SKM-1 treated with dmso at 0.1 percent for 144 hours (cell line): Measurements from ENCODE around the gene FCRL6.

Experiments
- DNase-seq: peaks from one replicate; lab custom pipeline; 2025; ENCODE audit not compliant: unreplicated experiment; lab: John Stamatoyannopoulos, UW

The FCRL6 gene

DNA sequence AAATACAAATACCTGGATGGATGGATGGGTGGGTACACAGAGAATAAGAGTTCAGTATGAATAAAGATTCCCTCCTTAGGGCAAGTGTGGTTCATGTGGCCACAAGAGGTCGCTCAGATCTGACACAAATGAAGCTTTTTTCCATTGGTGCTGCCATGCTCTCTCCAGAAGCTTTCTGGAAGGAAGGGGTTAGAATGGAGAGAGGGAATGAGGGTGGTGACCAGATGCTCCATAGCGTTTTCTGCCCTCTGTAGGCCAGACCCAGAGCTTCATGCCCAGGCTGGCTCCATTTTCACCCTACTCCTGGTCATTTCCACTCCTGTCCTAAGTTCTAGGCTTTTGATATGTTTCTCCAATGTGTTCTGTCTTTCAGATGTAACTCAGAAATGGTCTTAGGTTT, 3.3 kb upstream of the FCRL6 start:
- DNase-seq, result peak; percentile 84

- no peak for DNase-seq
Observed at GRCh38 chr1:159799446-159799985, 2.6 kb upstream of the FCRL6 start.

- peak; percentile 76 for DNase-seq
Observed at GRCh38 chr1:159800177-159800930, 1.8 kb upstream of the FCRL6 start.

- DNase-seq, result peak; percentile 12
Observed at GRCh38 chr1:159803956-159804689, 2.0 kb downstream of the FCRL6 start.

- DNase-seq, result no peak
Observed at GRCh38 chr1:159804924-159805323, 2.8 kb downstream of the FCRL6 start.

DNA sequence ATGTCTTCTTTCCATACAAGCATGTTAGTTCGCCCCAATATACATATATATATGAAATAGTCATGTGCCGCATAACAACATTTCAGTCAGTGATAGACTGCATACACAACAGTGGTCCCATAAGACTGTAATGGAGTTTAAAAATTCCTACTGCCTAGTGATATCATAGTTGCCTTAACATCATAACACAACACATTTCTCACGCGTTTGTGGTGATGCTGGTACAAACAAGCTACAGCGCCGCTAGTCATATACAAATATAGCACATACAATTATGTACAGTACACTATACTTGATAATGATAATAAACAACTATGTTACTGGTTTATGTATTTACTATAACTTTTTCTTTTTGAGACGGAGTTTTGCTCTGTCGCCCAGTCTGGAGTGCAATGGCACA, 13.8 kb downstream of the FCRL6 start:
- no peak for DNase-seq

- DNase-seq, result no peak
Observed at GRCh38 chr1:159817276-159818041, 15.3 kb downstream of the FCRL6 start.

DNA sequence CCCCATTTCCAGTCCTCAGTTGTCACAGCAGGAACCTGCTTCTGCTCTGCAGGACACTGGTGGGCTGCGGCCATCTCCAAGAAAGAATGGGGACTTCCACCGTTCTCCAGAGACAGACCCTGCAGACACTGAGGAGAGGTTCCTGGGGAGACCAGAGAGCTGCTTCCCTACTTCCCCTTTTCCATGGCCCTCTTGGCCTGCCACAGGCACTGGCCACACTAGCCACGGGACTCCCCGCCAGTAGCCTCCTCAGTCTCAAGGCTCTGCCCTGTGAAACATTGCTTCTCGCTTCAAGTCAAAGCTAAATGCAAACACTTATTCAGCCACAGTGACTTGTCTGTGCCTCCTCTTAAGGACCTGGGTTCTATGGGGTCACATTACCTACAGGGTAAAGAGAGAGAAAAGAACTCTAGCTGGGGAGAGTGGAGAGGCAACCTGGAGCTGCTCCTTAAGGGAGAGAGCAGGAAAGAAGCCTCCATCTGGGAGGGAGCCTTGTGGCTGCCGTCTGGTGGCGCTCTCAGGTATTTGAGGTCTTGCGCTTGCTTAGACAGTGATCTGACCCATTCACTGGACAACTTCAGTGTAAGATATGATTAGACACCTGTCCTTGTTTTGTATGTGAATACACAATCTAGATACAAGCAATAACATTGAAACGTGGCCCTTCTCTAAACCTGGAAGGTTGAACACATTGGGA, 19.2 kb downstream of the FCRL6 start:
- peak; percentile 31 for DNase-seq

GRCh38 chr1:159823406-159823805, 21.2 kb downstream of the FCRL6 start:
- DNase-seq, result no peak

DNA sequence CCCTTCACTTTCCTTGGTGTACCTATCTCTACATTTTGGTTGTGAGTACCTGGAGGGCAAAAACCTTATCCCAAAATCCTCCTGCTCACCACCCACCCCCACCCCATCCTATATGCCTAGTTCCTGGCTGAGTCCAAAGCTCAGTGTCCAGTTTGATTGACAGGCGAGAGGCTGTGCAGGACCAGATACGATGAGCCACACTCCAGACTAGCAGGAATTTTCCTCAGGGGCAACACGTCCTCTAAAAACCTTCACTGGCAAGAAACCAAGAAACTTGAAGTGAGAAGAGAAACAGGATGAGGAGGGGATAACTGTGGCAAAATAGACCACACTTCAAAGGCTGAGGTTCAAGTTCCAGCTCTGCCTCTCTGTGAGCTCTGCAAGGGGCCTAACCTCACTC, 23.4 kb downstream of the FCRL6 start:
- DNase-seq, result no peak

DNA sequence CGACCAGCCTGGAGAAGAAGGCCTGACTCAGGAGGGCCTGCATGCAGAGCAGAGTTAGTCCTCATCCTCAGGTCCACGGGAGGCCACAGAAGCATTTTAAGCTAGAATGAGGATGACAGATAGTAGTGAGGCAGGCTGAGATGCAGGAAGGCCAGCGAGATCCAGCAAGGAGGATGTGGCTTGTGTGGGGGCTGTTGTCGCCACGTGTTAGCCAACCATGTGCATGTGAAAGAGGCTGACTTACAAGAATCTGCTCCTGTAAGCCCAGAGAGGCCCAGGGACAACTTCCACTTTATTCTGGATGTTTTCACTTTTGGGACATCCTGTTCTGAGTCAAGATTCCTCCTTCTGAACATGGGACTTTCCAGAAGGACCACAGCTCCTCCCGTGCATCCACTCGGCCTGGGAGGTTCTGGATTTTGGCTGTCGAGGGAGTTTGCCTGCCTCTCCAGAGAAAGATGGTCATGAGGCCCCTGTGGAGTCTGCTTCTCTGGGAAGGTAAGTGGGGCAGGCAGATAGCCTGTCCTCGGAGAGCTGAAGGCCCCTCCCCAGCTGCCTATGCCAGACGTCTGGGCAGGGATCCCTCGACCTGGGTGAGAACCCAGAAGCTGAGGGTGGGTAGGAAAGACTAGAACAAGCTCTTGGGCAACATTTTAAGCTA, 24.4 kb downstream of the FCRL6 start, which contains the start of gene SLAMF8:
Gene SLAMF8, plus strand, starts transcription at position 433 of the 661 bp plus-strand sequence. Its CDS starts 26 bp downstream, at position 459.
- DNase-seq, result peak; percentile 75

GRCh38 chr1:159827102-159827490, 24.9 kb downstream of the FCRL6 start:
- DNase-seq, result no peak

DNA sequence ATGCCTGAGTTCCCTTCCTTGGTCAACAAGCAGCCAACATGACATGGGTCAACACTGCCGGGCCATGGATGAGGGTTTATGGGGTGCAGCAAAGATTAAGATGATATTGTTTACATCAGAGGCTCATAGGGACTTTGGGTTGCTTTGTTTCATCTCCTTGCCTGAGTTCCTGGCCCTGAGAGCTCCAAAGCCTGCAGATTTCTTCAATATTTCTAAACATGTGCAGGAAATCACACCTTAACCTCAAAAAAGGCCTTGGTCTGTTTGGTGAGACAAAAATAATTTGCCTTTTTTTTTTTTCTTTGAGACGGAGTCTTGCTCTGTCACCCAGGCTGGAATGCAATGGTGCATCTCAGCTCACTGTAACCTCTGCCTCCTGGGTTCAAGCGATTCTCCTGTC, 25.4 kb downstream of the FCRL6 start:
- DNase-seq, result no peak

DNA sequence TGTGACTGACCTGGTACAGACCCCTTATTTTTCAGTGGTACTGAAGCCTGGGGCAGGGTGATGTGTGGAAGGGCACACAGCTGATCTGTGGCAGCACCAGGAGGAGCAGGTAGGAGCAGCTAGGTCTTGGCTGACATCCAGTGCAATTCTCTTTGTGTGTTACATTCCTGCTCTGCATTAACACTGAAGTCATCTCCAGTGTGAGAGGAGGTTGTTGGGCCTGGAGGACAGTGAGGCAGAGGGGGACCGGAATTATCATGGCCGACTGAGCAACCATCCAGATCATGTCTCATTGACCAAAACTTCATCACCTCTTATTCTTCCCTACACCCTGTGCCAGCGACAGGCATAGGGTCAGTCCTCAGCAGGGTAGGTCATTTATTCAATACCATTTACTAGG, 26.0 kb downstream of the FCRL6 start:
- DNase-seq, result no peak

DNA sequence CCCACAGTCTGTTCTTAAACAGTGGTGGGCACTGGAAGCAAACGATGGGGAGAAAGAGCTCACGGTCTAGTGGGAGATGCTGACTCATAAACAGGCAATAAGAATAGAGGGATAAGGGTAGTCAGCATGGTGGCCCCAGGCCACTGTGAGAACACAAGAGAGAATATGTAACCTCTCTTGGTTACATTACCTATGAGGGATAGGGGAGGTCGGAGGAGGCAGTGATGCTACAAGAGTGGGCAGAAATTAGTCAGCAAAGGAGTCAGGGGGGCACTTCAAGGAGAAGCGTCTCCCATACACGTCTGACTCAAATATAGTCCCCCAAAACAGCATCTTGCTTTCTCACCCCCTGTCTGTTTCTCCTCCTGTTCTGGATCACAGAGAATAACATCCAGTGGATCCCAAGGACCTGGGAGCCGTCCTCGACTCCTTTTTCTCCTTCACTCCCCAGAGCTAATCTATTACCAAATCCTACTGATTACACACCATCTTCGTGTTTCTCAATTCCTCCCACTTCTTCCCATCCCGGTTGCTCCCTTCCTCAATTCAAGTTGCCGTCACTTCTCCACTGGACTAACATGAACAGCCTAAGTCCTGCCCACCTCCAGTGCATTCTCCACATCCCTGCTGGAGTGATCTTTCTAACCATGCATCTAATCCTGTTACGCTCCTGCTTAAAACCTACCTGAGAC, 26.6 kb downstream of the FCRL6 start:
- DNase-seq, result no peak

DNA sequence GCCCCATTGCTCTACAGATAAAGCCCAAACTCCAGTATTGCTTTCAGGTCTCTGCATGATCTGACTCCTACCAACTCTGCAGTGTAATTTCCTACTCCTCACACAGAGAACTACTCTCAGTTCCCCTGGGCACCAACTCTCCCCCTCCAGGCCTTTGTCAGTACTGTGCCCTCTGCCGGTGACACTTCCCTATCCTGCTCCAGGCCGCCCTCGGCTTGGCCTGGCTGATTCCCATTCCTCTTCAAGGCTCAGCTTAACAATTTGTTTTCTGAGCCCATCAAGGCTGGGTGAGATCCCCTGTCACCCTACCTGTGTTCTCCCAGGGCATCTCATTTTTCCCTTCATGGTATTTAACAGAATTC, 27.1 kb downstream of the FCRL6 start:
- peak; percentile 92 for DNase-seq

DNA sequence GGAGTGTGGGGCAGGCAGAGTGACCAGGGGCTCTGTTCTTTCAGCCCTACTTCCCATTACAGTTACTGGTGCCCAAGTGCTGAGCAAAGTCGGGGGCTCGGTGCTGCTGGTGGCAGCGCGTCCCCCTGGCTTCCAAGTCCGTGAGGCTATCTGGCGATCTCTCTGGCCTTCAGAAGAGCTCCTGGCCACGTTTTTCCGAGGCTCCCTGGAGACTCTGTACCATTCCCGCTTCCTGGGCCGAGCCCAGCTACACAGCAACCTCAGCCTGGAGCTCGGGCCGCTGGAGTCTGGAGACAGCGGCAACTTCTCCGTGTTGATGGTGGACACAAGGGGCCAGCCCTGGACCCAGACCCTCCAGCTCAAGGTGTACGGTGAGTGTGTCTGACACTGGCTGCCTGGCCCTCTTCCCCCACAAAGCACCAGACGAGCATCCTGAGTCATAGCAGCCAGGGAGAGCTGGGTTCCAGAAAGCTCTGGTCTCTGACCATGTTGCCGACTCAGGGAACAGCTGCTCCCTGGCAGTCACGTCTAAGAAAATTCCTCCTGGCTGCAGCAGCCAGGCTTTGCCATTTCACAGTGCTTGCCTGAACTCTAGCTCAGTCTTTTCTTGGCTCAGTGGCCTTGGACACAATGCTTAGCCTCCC, 27.8 kb downstream of the FCRL6 start:
- no peak for DNase-seq

- DNase-seq, result no peak
Observed at GRCh38 chr1:159830722-159831121, 28.6 kb downstream of the FCRL6 start.

DNA sequence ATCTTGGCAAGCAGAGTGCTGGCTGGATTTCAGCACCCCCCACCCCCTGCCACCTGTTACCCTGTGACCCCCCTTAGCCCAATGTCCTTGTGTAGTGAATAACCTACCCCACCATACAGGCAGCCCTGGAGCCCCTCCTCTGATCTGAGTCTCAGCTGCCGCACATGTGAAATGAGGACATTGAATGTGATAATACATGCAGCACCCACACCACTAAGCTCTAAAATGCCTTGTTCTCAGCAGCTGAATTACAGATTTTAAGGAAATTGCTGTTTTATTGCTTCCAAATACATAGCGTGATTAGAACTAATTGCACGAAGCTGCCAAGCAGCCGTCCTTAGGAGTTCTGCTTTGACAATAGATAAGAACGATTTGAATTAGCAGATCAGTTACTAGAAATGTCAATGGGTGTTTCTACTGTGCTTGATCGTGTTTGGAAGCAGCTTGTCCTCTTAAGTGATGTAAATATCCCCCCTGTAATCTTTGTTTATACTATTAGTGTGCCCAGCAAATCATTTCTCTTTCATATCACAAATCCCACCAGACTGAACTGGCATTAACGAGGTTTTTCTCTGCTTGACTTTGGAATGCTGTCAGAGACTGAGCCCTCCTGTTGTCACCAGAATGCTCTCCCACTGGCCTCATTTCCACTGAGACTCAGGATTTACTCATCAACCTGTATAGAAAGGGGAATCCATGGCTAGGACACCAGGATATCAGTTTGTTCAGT, 29.4 kb downstream of the FCRL6 start:
- no peak for DNase-seq
